DMS79 treated with DMSO at 0.1 percent for 48 hours (cell line): ENCODE data around the gene GAGE12F.
"Not testable (repeated sequence)": the region's sequence is repeated elsewhere in the genome, so short reads cannot be mapped to it uniquely, and the experiment has no call there.

Source experiments
- DNase-seq: peaks from one replicate; lab custom pipeline; 2025; lab: John Stamatoyannopoulos, UW

GAGE12F gene, protein sequence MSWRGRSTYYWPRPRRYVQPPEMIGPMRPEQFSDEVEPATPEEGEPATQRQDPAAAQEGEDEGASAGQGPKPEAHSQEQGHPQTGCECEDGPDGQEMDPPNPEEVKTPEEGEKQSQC

DNA sequence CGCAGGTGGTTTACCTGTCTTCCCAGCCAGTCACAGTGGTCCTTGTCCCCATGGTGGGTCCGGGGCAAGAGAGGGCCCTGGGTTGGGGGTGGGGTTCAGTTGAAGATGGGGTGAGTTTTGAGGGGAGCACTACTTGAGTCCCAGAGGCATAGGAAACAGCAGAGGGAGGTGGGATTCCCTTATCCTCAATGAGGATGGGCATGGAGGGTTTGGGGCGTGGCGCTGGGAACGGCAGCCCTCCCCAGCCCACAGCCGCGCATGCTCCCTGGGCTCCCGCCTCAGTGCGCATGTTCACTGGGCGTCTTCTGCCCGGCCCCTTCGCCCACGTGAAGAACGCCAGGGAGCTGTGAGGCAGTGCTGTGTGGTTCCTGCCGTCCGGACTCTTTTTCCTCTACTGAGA lies at the start of gene GAGE12F:
TSS of gene GAGE12F (plus strand) at position 301 of the 400 bp plus-strand sequence. CDS start 1,155 bp downstream, outside the sequence.
- not testable (repeated sequence) for DNase-seq

DNA sequence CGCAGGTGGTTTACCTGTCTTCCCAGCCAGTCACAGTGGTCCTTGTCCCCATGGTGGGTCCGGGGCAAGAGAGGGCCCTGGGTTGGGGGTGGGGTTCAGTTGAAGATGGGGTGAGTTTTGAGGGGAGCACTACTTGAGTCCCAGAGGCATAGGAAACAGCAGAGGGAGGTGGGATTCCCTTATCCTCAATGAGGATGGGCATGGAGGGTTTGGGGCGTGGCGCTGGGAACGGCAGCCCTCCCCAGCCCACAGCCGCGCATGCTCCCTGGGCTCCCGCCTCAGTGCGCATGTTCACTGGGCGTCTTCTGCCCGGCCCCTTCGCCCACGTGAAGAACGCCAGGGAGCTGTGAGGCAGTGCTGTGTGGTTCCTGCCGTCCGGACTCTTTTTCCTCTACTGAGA lies 28.8 kb upstream of the GAGE12F start, which contains the start of gene GAGE12C:
TSS of gene GAGE12C (plus strand) at position 301 of the 400 bp plus-strand sequence. CDS start 1,155 bp downstream, outside the sequence.
- DNase-seq: not testable (repeated sequence)

DNA sequence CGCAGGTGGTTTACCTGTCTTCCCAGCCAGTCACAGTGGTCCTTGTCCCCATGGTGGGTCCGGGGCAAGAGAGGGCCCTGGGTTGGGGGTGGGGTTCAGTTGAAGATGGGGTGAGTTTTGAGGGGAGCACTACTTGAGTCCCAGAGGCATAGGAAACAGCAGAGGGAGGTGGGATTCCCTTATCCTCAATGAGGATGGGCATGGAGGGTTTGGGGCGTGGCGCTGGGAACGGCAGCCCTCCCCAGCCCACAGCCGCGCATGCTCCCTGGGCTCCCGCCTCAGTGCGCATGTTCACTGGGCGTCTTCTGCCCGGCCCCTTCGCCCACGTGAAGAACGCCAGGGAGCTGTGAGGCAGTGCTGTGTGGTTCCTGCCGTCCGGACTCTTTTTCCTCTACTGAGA lies 19.2 kb upstream of the GAGE12F start, which contains the start of gene GAGE12D:
TSS of gene GAGE12D (plus strand) at position 301 of the 400 bp plus-strand sequence. CDS start 1,155 bp downstream, outside the sequence.
- DNase-seq: not testable (repeated sequence)

DNA sequence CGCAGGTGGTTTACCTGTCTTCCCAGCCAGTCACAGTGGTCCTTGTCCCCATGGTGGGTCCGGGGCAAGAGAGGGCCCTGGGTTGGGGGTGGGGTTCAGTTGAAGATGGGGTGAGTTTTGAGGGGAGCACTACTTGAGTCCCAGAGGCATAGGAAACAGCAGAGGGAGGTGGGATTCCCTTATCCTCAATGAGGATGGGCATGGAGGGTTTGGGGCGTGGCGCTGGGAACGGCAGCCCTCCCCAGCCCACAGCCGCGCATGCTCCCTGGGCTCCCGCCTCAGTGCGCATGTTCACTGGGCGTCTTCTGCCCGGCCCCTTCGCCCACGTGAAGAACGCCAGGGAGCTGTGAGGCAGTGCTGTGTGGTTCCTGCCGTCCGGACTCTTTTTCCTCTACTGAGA lies 9.7 kb upstream of the GAGE12F start, which contains the start of gene GAGE12E:
TSS of gene GAGE12E (plus strand) at position 301 of the 400 bp plus-strand sequence. CDS start 1,155 bp downstream, outside the sequence.
- not testable (repeated sequence) for DNase-seq

DNA sequence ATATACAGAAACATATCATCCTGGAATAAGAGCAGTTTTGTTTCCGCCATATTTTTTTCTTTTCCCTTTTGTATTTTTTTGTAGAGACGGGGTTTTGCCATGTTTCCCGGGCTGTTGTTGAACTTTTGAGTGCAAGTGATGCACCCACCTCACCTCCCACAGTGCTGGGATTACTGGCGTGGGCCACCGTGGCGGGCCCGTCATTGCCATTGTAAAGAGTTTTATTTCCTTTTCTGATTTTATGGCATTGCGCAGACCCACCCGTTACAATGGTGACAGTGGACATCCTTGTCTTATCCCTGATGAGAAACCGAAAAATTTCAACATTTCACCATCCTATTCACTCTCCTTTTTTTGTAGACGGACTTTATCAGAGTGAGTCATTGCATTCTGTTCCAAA lies 8.1 kb downstream of the GAGE12F start:
- not testable (repeated sequence) for DNase-seq

DNA sequence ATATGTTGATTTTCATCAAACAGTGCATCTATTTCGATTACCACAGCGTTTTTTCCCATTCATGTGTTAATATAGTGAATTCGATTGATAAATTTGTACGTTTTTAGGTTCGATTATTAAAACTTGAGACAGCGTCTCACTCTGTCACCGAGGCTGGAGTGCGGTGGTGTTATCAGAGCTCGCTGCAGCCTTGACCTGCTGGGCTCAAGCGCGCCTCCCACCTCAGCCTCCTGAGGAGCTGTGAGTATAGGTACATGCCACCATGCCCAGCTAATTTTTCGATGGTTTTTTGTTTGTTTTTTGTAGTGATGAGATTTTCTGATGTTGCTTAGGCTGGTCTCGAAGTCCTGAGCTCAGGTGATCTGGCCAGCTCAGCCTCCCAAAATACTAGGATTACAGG lies 8.5 kb downstream of the GAGE12F start:
- DNase-seq: not testable (repeated sequence)

DNA sequence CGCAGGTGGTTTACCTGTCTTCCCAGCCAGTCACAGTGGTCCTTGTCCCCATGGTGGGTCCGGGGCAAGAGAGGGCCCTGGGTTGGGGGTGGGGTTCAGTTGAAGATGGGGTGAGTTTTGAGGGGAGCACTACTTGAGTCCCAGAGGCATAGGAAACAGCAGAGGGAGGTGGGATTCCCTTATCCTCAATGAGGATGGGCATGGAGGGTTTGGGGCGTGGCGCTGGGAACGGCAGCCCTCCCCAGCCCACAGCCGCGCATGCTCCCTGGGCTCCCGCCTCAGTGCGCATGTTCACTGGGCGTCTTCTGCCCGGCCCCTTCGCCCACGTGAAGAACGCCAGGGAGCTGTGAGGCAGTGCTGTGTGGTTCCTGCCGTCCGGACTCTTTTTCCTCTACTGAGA lies 9.5 kb downstream of the GAGE12F start, which contains the start of gene GAGE12G:
TSS of gene GAGE12G (plus strand) at position 301 of the 400 bp plus-strand sequence. CDS start 1,155 bp downstream, outside the sequence.
- DNase-seq: not testable (repeated sequence)

DNA sequence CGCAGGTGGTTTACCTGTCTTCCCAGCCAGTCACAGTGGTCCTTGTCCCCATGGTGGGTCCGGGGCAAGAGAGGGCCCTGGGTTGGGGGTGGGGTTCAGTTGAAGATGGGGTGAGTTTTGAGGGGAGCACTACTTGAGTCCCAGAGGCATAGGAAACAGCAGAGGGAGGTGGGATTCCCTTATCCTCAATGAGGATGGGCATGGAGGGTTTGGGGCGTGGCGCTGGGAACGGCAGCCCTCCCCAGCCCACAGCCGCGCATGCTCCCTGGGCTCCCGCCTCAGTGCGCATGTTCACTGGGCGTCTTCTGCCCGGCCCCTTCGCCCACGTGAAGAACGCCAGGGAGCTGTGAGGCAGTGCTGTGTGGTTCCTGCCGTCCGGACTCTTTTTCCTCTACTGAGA lies 19.0 kb downstream of the GAGE12F start, which contains the start of gene GAGE12H:
TSS of gene GAGE12H (plus strand) at position 301 of the 400 bp plus-strand sequence. CDS start 1,155 bp downstream, outside the sequence.
- DNase-seq: not testable (repeated sequence)

DNA sequence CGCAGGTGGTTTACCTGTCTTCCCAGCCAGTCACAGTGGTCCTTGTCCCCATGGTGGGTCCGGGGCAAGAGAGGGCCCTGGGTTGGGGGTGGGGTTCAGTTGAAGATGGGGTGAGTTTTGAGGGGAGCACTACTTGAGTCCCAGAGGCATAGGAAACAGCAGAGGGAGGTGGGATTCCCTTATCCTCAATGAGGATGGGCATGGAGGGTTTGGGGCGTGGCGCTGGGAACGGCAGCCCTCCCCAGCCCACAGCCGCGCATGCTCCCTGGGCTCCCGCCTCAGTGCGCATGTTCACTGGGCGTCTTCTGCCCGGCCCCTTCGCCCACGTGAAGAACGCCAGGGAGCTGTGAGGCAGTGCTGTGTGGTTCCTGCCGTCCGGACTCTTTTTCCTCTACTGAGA lies 28.6 kb downstream of the GAGE12F start, which contains the start of gene GAGE2A:
TSS of gene GAGE2A (plus strand) at position 301 of the 400 bp plus-strand sequence. CDS start 1,155 bp downstream, outside the sequence.
- not testable (repeated sequence) for DNase-seq

DNA sequence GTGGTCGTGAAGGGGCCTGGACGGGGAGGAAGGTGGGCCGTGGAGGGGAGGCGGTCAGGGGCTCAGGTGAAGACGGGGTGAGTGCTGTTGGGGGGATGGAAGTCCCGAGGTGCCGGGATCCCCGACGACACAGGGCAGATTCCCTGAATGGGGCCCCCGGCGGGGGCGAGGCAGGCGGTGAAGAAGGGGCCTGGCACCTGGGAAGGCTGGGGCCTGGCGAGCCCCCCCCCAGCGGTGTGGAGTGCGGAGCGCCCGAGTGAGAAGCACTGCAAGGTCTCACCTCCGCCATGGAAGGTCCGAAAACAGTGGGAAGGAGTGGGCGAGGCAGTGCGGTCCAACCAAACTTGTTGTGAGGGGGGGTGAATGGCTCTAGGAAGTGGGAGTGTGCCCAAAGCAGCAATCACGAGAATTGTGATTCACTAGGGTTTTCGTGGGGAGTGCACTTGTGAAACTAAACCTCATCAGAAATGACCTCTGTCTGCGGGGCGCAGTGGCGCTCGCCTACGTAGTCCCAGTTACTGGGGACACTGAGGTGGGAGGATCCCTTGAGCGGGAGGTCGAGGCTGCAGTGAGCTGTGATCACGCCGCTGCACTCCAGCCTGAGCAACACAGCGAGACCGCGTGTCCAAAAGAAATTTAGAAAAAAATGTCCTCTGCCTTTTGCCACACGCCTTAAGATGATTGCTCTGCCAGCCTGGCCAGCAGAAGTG lies 29.3 kb downstream of the GAGE12F start:
- not testable (repeated sequence) for DNase-seq

DNA sequence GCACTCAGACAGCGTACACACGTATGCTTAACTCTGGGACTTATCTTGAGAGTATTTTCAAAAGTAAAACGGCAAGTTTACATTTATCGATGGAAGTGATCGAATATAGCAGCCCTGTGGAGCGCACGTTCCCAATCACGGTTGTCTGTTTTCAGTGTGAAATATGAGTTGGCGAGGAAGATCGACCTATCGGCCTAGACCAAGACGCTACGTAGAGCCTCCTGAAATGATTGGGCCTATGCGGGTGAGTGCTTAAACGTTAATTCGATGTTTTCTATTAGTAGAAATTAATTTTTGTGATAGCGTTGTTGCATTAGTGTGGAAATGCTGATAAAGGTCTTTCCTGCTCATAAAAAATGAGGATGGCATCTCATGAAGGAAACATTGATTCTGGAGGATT lies 29.8 kb downstream of the GAGE12F start:
- DNase-seq: not testable (repeated sequence)

DNA sequence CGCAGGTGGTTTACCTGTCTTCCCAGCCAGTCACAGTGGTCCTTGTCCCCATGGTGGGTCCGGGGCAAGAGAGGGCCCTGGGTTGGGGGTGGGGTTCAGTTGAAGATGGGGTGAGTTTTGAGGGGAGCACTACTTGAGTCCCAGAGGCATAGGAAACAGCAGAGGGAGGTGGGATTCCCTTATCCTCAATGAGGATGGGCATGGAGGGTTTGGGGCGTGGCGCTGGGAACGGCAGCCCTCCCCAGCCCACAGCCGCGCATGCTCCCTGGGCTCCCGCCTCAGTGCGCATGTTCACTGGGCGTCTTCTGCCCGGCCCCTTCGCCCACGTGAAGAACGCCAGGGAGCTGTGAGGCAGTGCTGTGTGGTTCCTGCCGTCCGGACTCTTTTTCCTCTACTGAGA lies 38.1 kb downstream of the GAGE12F start, which contains the start of gene GAGE1:
TSS of gene GAGE1 (plus strand) at position 301 of the 400 bp plus-strand sequence. CDS start 1,155 bp downstream, outside the sequence.
- not testable (repeated sequence) for DNase-seq

DNA sequence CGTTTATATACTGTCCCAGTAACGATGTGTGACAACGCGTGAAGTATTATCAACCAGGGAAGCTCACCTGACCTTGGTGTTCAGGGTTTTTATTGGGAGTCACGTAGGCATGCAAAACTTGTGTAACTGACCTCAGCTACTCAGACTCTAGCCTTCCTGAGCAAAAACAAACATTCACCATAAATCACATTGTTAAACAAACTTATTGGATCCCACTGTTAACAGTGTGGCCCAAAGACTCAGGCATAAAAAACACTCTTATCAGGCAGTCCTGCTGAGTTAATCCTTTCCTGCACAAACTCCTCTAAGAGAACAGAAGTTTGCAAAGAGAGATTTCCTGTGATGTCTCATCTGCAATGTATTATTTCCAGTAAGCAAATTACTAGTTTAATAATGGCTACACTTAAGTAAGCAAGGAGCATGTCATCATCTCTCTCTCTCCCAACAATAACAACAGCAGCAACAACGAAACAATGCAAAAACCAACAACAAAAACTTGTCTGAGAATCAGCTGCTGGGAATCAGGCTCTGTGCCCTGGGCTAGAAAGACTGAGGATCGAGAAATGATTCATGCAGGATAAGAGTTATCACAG lies 50.2 kb downstream of the GAGE12F start:
- no peak for DNase-seq
